SK-N-DZ (cell line): Measurements from ENCODE around the gene ZBTB7C.

Source experiments
- DNase-seq: peaks from one replicate; pipeline ENCODE4 v3.0.0-alpha.2; 2015; ENCODE audit warnings: low spot score

Gene ZBTB7C

GRCh38 chr18:48098538-48098937 is 310.6 kb downstream of the ZBTB7C start:
- no peak for DNase-seq

GRCh38 chr18:48098007-48098406 is 311.2 kb downstream of the ZBTB7C start:
- DNase-seq, result no peak

- DNase-seq, result no peak
These were observed 313.5 kb downstream of the ZBTB7C start for GRCh38 chr18:48095726-48096125.

GRCh38 chr18:48093104-48093503 is 316.1 kb downstream of the ZBTB7C start:
- no peak for DNase-seq

GRCh38 chr18:48091869-48092497 is 317.2 kb downstream of the ZBTB7C start:
- no peak for DNase-seq

- no peak for DNase-seq
These were observed 318.5 kb downstream of the ZBTB7C start for GRCh38 chr18:48090702-48091101.

GRCh38 chr18:48090021-48090420 is 319.2 kb downstream of the ZBTB7C start:
- no peak for DNase-seq

- no peak for DNase-seq
These were observed 323.2 kb downstream of the ZBTB7C start for GRCh38 chr18:48085781-48086487.

GRCh38 chr18:48084858-48085257 is 324.3 kb downstream of the ZBTB7C start:
- DNase-seq, result no peak

- DNase-seq, result no peak
These were observed 325.0 kb downstream of the ZBTB7C start for GRCh38 chr18:48084041-48084757.

- DNase-seq, result no peak
These were observed 328.6 kb downstream of the ZBTB7C start for GRCh38 chr18:48080546-48080945.

- DNase-seq, result no peak
These were observed 329.3 kb downstream of the ZBTB7C start for GRCh38 chr18:48079885-48080284.

GRCh38 chr18:48078448-48078847 is 330.7 kb downstream of the ZBTB7C start:
- DNase-seq, result no peak

- no peak for DNase-seq
These were observed 331.9 kb downstream of the ZBTB7C start for GRCh38 chr18:48077291-48077690.

- DNase-seq, result no peak
These were observed 332.7 kb downstream of the ZBTB7C start for GRCh38 chr18:48076461-48076860.

GRCh38 chr18:48075707-48076093 is 333.5 kb downstream of the ZBTB7C start:
- no peak for DNase-seq

GRCh38 chr18:48074929-48075706 is 334.1 kb downstream of the ZBTB7C start:
- no peak for DNase-seq

- no peak for DNase-seq
These were observed 335.8 kb downstream of the ZBTB7C start for GRCh38 chr18:48073211-48073930.

- no peak for DNase-seq
These were observed 336.6 kb downstream of the ZBTB7C start for GRCh38 chr18:48072428-48073204.

GRCh38 chr18:48068916-48069445 is 340.2 kb downstream of the ZBTB7C start:
- DNase-seq, result no peak
